NCI-H526 treated with DMSO at 0.1 percent for 48 hours (cell line): ENCODE measurements around the gene DCHS2.

ENCODE experiments used
- DNase-seq: peaks from one replicate; lab custom pipeline; 2025; lab: John Stamatoyannopoulos, UW

DCHS2 gene

GRCh38 chr4:154319736-154320135, 171.9 kb downstream of the DCHS2 start:
- no peak for DNase-seq

DNA sequence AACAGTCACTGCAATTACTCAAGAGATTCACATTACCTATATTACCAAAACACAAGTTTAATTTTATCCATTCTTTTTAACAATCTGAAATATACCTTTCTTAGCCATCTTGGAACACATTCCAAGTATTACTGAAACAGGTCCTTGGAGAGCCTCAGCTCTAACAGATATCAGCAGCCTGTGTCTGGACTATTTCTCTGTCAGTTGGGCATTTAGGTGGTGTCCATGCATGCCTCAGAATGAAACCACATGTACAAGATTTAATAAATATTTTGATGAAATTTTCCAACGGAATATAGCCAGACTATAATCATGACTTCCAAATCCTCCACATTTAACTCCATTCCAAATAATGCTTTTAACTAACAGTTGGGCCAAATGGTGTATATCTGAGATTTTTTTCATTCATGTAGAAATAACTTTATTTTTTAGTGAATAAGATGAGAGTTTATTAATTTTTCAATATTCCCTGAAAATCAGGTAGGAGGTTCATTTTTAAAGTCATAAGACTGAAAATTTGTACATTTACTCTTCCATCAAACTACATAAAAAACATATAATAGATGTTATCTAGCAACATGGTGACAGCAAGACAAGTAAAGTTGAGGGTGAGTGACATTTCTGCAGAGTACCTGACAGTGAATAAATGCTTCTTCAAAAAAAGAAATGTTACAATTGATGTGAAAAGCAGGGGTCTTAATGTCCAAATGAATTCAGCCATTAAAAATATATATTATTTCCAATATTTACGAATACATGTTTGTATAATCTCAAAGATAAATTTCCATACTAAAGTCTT, 174.2 kb downstream of the DCHS2 start:
- DNase-seq, result no peak

- no peak for DNase-seq
These were observed 175.9 kb downstream of the DCHS2 start for GRCh38 chr4:154315741-154316140.

DNA sequence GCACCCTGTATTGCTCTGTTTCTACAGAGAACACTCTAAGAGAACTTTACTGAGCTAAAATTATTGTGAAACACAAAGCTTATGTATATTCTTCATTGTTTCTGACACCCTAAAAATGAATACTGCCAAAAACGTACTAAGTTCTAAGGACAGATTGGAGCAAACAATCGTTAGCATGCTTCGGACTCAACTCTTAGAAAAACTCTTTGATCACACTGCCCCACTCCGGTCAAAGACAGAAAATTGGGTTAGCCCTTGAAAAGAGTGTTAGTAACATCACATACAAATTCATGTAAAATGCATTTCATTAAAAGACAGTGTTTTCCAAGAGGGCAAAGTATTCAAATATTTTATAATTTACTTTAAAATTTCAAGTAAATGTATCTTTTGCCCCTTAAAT, 177.4 kb downstream of the DCHS2 start:
- DNase-seq, result no peak

DNA sequence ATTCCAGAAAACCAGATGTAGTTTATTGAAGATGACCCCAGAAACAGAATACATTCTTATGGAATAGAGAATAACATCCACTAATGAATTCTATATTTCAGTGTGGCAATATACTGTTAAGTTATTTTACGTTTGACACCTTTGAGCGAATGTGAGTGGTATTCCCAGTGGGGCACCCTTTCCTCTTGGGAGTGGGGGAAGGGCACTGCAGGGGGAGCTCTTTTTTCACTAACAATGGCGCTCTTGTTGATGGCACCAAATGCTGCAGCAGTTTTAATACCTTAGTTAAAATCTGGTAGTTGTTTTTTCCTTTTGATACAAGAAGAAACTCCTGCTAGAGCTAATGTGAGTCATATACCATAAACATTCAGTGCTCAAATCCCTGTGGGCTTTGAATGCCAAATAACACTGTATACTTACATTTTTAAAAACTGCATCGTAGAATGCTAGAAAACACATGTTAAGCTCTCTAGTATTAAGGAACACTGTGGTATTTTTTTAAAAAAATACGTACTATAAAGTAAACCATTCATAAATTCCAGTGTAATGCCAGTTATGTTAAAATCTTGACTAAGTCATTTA, 178.5 kb downstream of the DCHS2 start:
- no peak for DNase-seq

DNA sequence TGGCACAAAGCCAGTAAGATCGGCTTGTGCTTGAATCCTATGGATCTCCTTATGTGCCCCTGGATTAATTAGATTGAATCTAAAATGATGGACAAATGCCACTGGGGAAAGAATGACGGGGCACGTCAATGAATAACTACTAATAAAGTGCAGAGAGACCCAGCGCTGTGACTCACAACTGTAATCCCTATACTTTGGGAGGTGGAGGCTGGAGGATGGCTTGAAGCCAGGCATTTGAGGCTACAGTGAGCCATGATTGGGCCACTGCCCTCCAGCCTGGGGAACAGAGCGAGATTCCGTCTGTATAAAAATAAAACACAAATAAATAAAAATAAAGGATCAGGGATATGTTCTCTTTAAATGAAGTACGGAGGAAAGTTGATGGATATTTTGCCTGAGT, 179.4 kb downstream of the DCHS2 start:
- no peak for DNase-seq

GRCh38 chr4:154310578-154310977, 181.0 kb downstream of the DCHS2 start:
- no peak for DNase-seq

GRCh38 chr4:154308207-154308606, 183.4 kb downstream of the DCHS2 start:
- no peak for DNase-seq

DNA sequence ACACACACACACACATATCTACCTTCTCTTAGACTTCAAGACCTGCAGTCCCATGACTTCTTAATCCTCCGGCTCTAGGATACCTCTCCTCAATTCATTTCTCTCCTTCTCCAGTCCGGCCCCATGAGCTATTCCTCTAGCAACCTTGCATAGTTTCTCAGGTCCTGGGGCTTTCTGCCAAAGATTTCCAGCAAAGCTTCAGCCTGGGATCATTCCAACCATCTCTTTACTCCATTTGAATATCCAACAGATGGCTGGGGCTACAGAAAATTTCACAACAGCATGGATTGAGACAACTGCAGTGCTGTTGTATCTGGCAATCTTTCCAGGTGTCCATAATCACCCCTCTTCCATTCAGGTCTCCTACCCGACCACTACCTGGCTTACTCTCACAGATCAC, 184.1 kb downstream of the DCHS2 start:
- DNase-seq, result no peak

DNA sequence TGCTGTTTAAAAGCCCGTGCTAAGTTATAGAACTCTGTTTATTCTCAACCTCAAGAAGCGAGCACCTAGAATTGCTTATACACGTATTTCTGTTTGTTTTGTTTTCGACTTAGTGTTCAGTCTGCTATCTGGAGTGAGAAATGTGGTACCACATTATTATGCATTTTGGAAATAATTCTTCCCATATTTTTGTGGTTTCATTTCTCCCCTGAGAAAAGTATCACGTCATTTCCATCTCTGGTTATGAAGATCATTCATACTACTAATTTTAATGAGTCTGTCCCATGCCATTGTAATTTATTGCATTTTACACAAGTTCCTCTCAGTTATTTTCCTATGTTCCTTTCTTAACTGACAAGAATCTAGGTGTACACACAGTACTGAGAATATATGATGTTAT, 186.0 kb downstream of the DCHS2 start:
- no peak for DNase-seq

- DNase-seq, result no peak
These were observed 186.9 kb downstream of the DCHS2 start for GRCh38 chr4:154304679-154305078.

DNA sequence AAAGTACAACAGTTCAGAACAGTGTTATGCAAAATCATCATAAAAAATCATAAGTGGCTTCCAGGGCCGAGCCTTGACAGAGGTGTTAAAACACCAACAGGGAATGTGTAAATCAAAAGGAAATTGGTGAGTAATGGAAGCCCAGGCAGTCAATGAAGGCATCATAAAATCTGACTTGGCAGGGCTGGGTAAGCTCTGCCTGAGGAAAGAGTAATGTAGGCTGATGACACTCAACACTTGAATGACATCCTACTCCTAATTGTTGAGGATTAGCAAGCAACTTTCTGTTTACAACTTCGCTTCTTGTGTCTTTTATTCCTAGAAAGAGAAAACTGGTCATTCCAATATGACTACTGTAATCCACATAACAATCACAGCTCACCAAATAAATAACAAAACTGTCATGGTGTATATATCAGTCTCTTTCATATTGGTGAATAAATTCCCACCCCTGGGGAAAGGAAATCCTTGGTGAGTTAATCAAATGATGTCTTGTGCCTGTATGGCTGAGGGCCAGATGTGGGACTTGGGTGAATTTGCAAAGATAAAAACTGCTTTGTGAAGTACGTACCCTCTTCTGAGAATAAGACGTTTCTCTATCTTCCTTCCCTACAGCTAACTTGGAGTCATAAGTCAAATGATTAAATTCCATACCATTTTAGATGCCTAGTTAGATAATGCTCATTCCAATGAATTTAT, 196.8 kb downstream of the DCHS2 start:
- no peak for DNase-seq

- no peak for DNase-seq
These were observed 198.2 kb downstream of the DCHS2 start for GRCh38 chr4:154293427-154293826.

GRCh38 chr4:154292589-154292988, 199.0 kb downstream of the DCHS2 start:
- DNase-seq, result no peak

GRCh38 chr4:154277172-154277571, 214.4 kb downstream of the DCHS2 start:
- DNase-seq, result no peak

- DNase-seq, result no peak
These were observed 215.1 kb downstream of the DCHS2 start for GRCh38 chr4:154276496-154276895.

DNA sequence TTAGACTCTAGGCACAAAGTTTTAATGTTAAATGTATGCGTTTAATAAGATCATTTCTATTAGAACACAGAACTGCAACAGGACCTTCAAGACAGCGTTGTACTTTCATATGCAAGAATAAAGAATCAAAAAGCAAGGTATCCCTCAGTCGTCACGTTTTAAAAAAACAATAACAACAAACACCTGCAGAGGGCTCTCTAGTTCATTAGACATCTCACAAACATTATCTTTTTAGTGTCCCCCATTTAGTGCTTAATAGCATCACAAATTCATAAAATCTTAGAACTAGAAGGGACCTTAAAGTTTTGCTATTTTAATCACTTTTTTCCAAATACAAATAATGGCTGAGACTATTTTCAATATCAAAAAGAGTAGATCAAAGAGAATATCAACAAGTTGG, 236.6 kb downstream of the DCHS2 start:
- DNase-seq, result no peak

DNA sequence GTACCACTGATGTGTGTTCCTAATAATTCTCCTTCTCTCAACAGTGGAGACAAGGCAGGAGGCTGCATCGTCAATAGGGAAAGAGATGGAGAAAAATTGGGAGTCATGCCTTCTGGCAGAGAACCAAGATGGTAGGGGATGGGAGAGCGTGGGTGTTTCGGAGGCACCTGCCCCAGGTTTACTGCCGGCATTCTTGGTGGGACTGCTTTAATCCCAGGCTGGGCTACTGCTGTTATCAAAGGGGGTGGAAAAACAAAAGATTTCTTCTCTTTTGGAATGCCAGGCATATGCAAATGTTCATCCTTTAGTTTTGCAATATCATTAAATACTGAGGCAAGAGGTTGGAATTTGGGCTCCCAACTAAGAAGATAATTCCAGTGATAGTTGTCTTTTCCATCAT, 257.0 kb downstream of the DCHS2 start:
- DNase-seq, result no peak

GRCh38 chr4:154231806-154232478, 259.7 kb downstream of the DCHS2 start:
- DNase-seq, result peak; percentile 4

GRCh38 chr4:154230723-154231122, 260.9 kb downstream of the DCHS2 start:
- DNase-seq, result no peak

- no peak for DNase-seq
These were observed 261.5 kb downstream of the DCHS2 start for GRCh38 chr4:154230091-154230490.

DNA sequence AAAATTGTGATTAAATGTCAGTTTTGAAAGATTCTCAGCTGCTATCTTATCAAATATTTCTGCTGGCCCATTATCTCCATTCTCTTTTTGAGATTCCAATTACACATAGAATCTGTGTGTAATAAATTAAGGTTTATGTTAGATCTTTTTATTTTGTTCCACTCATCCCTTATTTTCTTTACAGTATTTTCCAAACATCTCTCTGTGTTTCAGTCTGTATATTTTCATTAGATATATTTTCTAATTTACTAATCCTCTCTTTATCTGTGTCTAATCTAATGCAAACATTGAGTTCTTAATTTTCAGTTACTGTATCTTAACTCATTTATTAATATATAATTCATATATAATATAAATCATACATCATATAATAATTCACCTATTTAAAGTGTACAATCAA, 268.7 kb downstream of the DCHS2 start:
- DNase-seq, result no peak

- DNase-seq, result no peak
These were observed 273.5 kb downstream of the DCHS2 start for GRCh38 chr4:154218051-154218450.
